MCF 10A (cell line): ENCODE measurements around the gene NPHS2. TPM values are rescaled to one million over a fixed set of nuclear protein-coding genes. Genes with fewer than 3 reads are reported as not detected.

Experiments
- BruUV-seq: library from RNA; stranded (reverse); fragments of 400-500 nt; replicated peaks from 2 replicates; lab custom pipeline; 2021; lab: Mats Ljungman, UMichigan
- CTCF ChIA-PET: fragments of 300-600 bp; sonication (Branson Sonifier 250); formaldehyde crosslinking; extraction: SDS; loops from one replicate; lab custom pipeline; 2021; ENCODE audit warnings: antibody characterized with exemption, inconsistent platforms; lab: Yijun Ruan, JAX
- POLR2A ChIA-PET: fragments of 300-600, 350-650 bp; sonication (Branson Sonifier 250); formaldehyde crosslinking; extraction: SDS; loops from one replicate; lab custom pipeline; 2020; ENCODE audit warnings: antibody characterized with exemption, inconsistent platforms; lab: Yijun Ruan, JAX
- DNase-seq: peaks from one replicate; pipeline ENCODE4 v3.0.0-alpha.2; 2018; ENCODE audit not compliant: unreplicated experiment
- H3K27ac Mint-ChIP-seq: one replicate; pipeline ENCODE4 v1.8.0; 2022; ENCODE audit warnings: mild to moderate bottlenecking, low read depth, mixed read lengths; ENCODE audit not compliant: unreplicated experiment
- H3K27me3 Mint-ChIP-seq: one replicate; pipeline ENCODE4 v1.8.0; 2022; ENCODE audit warnings: mixed read lengths; ENCODE audit not compliant: insufficient read depth, unreplicated experiment
- H3K36me3 Mint-ChIP-seq: one replicate; pipeline ENCODE4 v1.8.0; 2022; ENCODE audit warnings: mild to moderate bottlenecking, moderate library complexity, mixed read lengths; ENCODE audit not compliant: insufficient read depth, unreplicated experiment
- H3K4me1 Mint-ChIP-seq: one replicate; pipeline ENCODE4 v1.8.0; 2022; ENCODE audit warnings: mixed read lengths; ENCODE audit not compliant: insufficient read depth, unreplicated experiment
- H3K4me3 Mint-ChIP-seq: one replicate; pipeline ENCODE4 v1.8.0; 2022; ENCODE audit warnings: mild to moderate bottlenecking, moderate library complexity, mixed read lengths; ENCODE audit not compliant: unreplicated experiment
- H3K9me3 Mint-ChIP-seq: one replicate; pipeline ENCODE4 v1.8.0; 2022; ENCODE audit warnings: mixed read lengths; ENCODE audit not compliant: unreplicated experiment
- CTCF ChIP-seq: fragments of 200-600 bp; IDR thresholded peaks from one replicate; pipeline ENCODE4 v1.8.0; 2022; ENCODE audit warnings: antibody characterized with exemption, mild to moderate bottlenecking; ENCODE audit not compliant: unreplicated experiment
- intact Hi-C: fragments of 100-400 bp; cut with micrococcal nuclease; formaldehyde crosslinking; loops from 2 replicates; pipeline ENCODE4 v1.14.1; 2022
- total RNA-seq: library from RNA; stranded (reverse); gene quantifications from 2 replicates; pipeline ENCODE4 v1.2.3, GENCODE V29; 2022

NPHS2 gene
- total RNA-seq, 1 experiment from 2014 or later, result not detected

GRCh38 chr1:179589509-179589908 lies 13.8 kb upstream of the NPHS2 start:
- DNase-seq, result no peak
- H3K36me3 Mint-ChIP-seq, result no peaks in the 10 kb centered on the region
- ChIA-PET CTCF (interaction anchor here (0.6 to 2.4 kb wide), 2 partner anchors 9 to 169 kb away, joined by 3 to 19 read pairs; no protein-coding TSS in a partner anchor), POLR2A (no interaction called here)
- H3K27ac Mint-ChIP-seq, result no peak overlapping the region
- H3K27me3 Mint-ChIP-seq, result peaks cover 20% of the 10 kb centered on the region
- H3K9me3 Mint-ChIP-seq, result no peaks in the 10 kb centered on the region
- H3K4me1 Mint-ChIP-seq, result no peaks in the 10 kb centered on the region
- intact Hi-C loops, result no loop called here
- no TSS peak for BruUV-seq
- TF ChIP-seq CTCF, result no peak
- H3K4me3 Mint-ChIP-seq, result no peak overlapping the region

GRCh38 chr1:179588425-179589024 lies 12.8 kb upstream of the NPHS2 start:
- H3K36me3 Mint-ChIP-seq, result no peaks in the 10 kb centered on the region
- intact Hi-C loops, result no loop called here
- CTCF ChIA-PET, result interaction anchor here (2.4 kb wide), 1 partner anchor 10 kb away, joined by 19 read pairs; no protein-coding TSS in a partner anchor

GRCh38 chr1:179587336-179587735 lies 11.6 kb upstream of the NPHS2 start:
- H3K4me1 Mint-ChIP-seq, result no peaks in the 10 kb centered on the region
- POLR2A ChIA-PET, result no interaction called here
- DNase-seq, result no peak
- H3K27me3 Mint-ChIP-seq, result peaks cover 19% of the 10 kb centered on the region
- no peaks in the 10 kb centered on the region for H3K9me3 Mint-ChIP-seq
- no peak overlapping the region for H3K4me3 Mint-ChIP-seq
- H3K36me3 Mint-ChIP-seq, result no peaks in the 10 kb centered on the region
- intact Hi-C loops, result no loop called here
- no peak overlapping the region for H3K27ac Mint-ChIP-seq
- CTCF ChIA-PET, result interaction anchor here (0.9 to 1.5 kb wide), 2 partner anchors 8 to 13 kb away, joined by 4 to 18 read pairs; no protein-coding TSS in a partner anchor
- TF ChIP-seq CTCF, result no peak
- BruUV-seq, result no TSS peak

More at GRCh38 chr1:179588425-179589024, 12.8 kb upstream of the NPHS2 start:
- no TSS peak for BruUV-seq
- POLR2A ChIA-PET, result no interaction called here
- H3K4me1 Mint-ChIP-seq, result no peaks in the 10 kb centered on the region
- no peak overlapping the region for H3K4me3 Mint-ChIP-seq
- H3K9me3 Mint-ChIP-seq, result no peaks in the 10 kb centered on the region
- no peak for DNase-seq
- H3K27ac Mint-ChIP-seq, result no peak overlapping the region
- H3K27me3 Mint-ChIP-seq, result peaks cover 20% of the 10 kb centered on the region
- no peak for TF ChIP-seq CTCF

GRCh38 chr1:179586107-179586823 lies 10.5 kb upstream of the NPHS2 start:
- H3K27me3 Mint-ChIP-seq, result peaks cover 14% of the 10 kb centered on the region
- peak; percentile 37 for TF ChIP-seq CTCF
- CTCF ChIA-PET, result interaction anchor here (0.9 to 1.5 kb wide), 2 partner anchors 9 to 14 kb away, joined by 4 to 18 read pairs; no protein-coding TSS in a partner anchor
- DNase-seq, result peak; percentile 48
- intact Hi-C loops, result no loop called here
- no peaks in the 10 kb centered on the region for H3K9me3 Mint-ChIP-seq
- H3K36me3 Mint-ChIP-seq, result no peaks in the 10 kb centered on the region
- H3K4me3 Mint-ChIP-seq, result peak overlapping the region; percentile 21
- BruUV-seq, result no TSS peak
- no peak overlapping the region for H3K27ac Mint-ChIP-seq
- POLR2A ChIA-PET, result no interaction called here
- H3K4me1 Mint-ChIP-seq, result no peaks in the 10 kb centered on the region
